Central memory CD8-positive, alpha-beta T cell (primary cell): ENCODE results near the gene SMAD4.
"Not testable (repeated sequence)": the region's sequence is repeated elsewhere in the genome, so short reads cannot be mapped to it uniquely, and the experiment has no call there.

ENCODE experiments used
- ATAC-seq: fragments of 150-1000 bp; cut with Tn5 transposase; replicated peaks from 2 replicates; pipeline ENCODE4 v1.10.0; 2022; ENCODE audit warnings: mild to moderate bottlenecking, moderate FRiP score, moderate number of reproducible peaks; ENCODE audit not compliant: poor library complexity, severe bottlenecking; ENCODE audit errors: extremely low read depth
- DNase-seq, 2 donors: peaks; one replicate each; pipeline ENCODE4 v3.0.0; 2021; ENCODE audit warnings: low spot score in 2 of 2
- H3K27ac Mint-ChIP-seq: one replicate; pipeline ENCODE4 v1.8.0; 2022; ENCODE audit warnings: low read depth, mild to moderate bottlenecking, moderate library complexity, mixed read lengths
- H3K27me3 Mint-ChIP-seq: one replicate; pipeline ENCODE4 v1.8.0; 2022; ENCODE audit warnings: mixed read lengths
- H3K36me3 Mint-ChIP-seq: one replicate; pipeline ENCODE4 v1.8.0; 2022; ENCODE audit warnings: mild to moderate bottlenecking, moderate library complexity, mixed read lengths; ENCODE audit not compliant: insufficient read depth
- H3K4me1 Mint-ChIP-seq: one replicate; pipeline ENCODE4 v1.8.0; 2022; ENCODE audit warnings: mixed read lengths
- H3K4me3 Mint-ChIP-seq: one replicate; pipeline ENCODE4 v1.8.0; 2022; ENCODE audit warnings: mild to moderate bottlenecking, moderate library complexity, mixed read lengths
- H3K9me3 Mint-ChIP-seq: one replicate; pipeline ENCODE4 v1.8.0; 2022; ENCODE audit warnings: mixed read lengths

Gene SMAD4

DNA sequence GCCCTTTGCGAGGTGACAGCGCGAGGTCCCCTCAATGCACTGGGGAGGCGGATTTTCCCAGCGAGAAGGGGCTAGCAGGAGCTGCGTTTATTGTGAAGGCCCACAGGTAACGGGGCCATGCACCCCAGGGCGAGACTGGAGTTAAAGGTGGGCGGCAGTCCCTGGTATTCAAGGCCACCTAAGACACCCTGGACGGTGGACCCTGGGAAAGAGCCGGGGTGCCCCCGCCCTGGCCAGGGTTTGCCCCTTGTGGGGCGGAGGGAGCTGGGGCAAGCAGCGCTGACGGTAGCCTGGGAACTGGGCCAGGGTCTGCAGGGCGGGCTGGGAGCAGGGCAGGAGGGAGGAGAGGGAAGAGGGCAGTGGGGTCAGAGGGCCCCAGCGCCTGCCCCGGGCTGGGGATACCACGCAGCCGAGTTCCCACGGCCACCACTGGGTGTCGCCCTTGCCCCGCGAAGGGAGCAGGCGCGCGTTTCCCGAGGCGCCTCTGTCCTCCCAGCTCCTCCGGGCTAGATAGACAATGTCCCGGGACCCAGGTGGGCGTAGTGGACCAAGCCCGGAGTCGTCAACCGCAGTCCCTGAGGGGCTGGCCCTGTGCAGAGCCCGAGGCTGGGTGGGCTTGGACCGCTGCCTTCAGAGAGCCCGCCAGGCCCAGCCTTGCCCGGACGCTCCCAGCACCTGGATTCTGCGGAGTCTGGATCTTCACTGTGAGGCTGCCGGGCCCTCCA lies 80.2 kb downstream of the SMAD4 start:
- Mint-ChIP-seq H3K36me3 (no peaks in the 10 kb centered on the region), H3K9me3 (no peaks in the 10 kb centered on the region), H3K27me3 (no peaks in the 10 kb centered on the region), H3K27ac (no peak overlapping the region), H3K4me1 (peaks cover 9% of the 10 kb centered on the region), H3K4me3 (no peak overlapping the region)
- DNase-seq, result peak; percentile 37 to 65
- peak; percentile 46 for ATAC-seq

DNA sequence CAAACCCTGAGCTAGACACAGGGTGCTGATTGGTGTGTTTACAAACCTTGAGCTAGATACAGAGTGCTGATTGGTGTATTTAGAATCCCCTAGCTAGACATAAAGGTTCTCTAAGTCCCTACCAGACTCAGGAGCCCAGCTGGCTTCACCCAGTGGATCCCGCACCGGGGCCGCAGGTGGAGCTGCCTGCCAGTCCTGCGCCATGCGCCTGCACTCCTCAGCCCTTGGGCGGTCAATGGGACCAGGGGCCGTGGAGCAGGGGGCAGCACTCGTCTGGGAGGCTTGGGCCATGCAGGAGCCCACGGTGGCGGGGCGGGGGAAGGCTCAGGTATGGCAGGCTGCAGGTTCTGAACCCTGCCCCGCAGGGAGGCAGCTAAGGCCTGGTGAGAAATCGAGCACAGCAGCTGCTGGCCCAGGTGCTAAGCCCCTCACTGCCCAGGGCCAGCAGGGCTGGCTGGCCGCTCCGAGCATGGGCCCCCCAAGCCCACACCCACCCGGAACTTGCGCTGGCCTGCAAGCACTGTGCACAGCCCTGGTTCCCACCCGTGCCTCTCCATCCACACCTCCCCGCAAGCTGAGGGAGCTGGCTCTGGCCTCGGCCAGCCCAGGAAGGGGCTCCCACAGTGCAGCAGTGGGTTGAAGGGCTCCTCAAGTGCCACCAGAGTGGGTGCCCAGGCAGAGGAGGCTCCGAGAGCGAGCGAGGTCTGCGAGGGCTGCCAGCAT lies 81.8 kb downstream of the SMAD4 start:
- H3K27ac Mint-ChIP-seq, H3K4me3 Mint-ChIP-seq, H3K4me1 Mint-ChIP-seq, ATAC-seq, H3K9me3 Mint-ChIP-seq, H3K36me3 Mint-ChIP-seq, DNase-seq, H3K27me3 Mint-ChIP-seq: not testable (repeated sequence)

DNA sequence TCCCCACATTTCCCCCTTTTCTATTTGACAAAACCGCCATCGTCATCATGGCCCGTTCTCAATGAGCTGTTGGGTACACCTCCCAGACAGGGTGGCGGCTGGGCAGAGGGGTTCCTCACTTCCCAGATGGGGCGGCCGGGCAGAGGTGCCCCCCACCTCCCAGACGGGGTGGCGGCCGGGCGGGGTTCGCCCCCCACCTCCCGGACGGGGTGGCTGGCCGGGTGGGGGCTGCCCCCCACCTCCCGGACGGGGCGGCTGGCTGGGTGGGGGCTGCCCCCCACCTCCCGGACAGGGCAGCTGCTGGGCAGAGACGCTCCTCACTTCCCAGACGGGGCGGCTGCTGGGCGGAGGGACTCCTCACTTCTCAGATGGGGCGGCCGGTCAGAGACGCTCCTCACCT lies 87.0 kb downstream of the SMAD4 start:
- H3K36me3 Mint-ChIP-seq, H3K4me3 Mint-ChIP-seq, H3K9me3 Mint-ChIP-seq, ATAC-seq, H3K27me3 Mint-ChIP-seq, H3K27ac Mint-ChIP-seq, H3K4me1 Mint-ChIP-seq, DNase-seq: not testable (repeated sequence)

DNA sequence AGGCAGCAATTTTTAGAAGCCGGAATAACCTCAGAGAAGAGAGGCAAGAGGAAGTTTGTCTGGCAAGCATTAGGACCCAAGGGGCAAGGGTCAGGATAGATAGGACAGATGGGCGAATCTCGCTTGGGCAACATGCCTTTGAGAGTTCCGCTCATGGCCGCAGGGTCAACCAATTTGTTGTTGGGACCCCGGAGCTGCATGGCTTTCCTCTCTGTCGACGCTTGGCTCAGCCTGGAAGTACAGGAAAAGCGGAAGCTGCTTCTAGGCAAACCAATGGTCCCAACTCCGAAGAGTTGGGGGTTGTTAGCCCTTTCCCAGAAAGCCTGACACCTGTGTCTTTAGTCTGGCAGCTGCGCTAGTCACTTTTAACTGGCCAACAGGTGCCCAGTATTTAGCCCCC lies 89.5 kb downstream of the SMAD4 start:
- not testable (repeated sequence) for H3K27ac Mint-ChIP-seq, H3K4me1 Mint-ChIP-seq, ATAC-seq, H3K4me3 Mint-ChIP-seq, H3K36me3 Mint-ChIP-seq, DNase-seq, H3K9me3 Mint-ChIP-seq
- H3K27me3 Mint-ChIP-seq, result peaks cover 11% of the 10 kb centered on the region

DNA sequence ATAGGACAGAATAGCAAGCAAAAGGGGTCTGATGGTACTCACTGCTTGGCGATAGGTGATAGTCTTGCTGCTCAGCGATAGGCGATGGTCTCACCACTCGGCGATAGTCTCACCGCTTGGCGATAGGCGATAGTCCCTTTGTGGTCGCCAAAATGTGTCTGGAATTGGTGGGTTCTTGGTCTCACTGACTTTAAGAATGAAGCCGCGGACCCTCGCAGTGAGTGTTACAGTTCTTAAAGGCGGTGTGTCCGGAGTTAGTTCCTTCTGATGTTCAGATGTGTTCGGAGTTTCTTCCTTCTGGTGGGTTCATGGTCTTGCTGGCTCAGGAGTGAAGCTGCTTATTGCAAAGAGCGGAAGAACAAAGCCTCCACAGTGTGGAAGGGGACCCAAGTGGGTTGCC lies 90.0 kb downstream of the SMAD4 start:
- DNase-seq, ATAC-seq, H3K4me3 Mint-ChIP-seq, H3K36me3 Mint-ChIP-seq, H3K27ac Mint-ChIP-seq, H3K9me3 Mint-ChIP-seq, H3K4me1 Mint-ChIP-seq: not testable (repeated sequence)
- H3K27me3 Mint-ChIP-seq, result peaks cover 11% of the 10 kb centered on the region

GRCh38 chr18:51120809-51121596 lies 91.0 kb downstream of the SMAD4 start:
- peaks cover 11% of the 10 kb centered on the region for H3K27me3 Mint-ChIP-seq

GRCh38 chr18:51121597-51121857 lies 91.5 kb downstream of the SMAD4 start:
- Mint-ChIP-seq H3K4me1 (no peaks in the 10 kb centered on the region), H3K27me3 (peaks cover 11% of the 10 kb centered on the region), H3K4me3 (no peak overlapping the region), H3K27ac (no peak overlapping the region), H3K9me3 (no peaks in the 10 kb centered on the region), H3K36me3 (peaks cover 2% of the 10 kb centered on the region)
- DNase-seq (no peak), ATAC-seq (no peak)

More at GRCh38 chr18:51120809-51121596, 91.0 kb downstream of the SMAD4 start:
- no peak for DNase-seq
- Mint-ChIP-seq H3K9me3 (no peaks in the 10 kb centered on the region), H3K4me3 (no peak overlapping the region), H3K4me1 (no peaks in the 10 kb centered on the region), H3K27ac (no peak overlapping the region), H3K36me3 (peaks cover 2% of the 10 kb centered on the region)
- ATAC-seq, result no peak

- H3K36me3 Mint-ChIP-seq, result peaks cover 2% of the 10 kb centered on the region
- H3K9me3 Mint-ChIP-seq, result no peaks in the 10 kb centered on the region
- no peak overlapping the region for H3K27ac Mint-ChIP-seq
- H3K4me1 Mint-ChIP-seq, result no peaks in the 10 kb centered on the region
- H3K4me3 Mint-ChIP-seq, result no peak overlapping the region
- ATAC-seq, result no peak
- DNase-seq, result no peak
- H3K27me3 Mint-ChIP-seq, result peaks cover 11% of the 10 kb centered on the region
These were observed 92.4 kb downstream of the SMAD4 start for GRCh38 chr18:51122266-51123045.

DNA sequence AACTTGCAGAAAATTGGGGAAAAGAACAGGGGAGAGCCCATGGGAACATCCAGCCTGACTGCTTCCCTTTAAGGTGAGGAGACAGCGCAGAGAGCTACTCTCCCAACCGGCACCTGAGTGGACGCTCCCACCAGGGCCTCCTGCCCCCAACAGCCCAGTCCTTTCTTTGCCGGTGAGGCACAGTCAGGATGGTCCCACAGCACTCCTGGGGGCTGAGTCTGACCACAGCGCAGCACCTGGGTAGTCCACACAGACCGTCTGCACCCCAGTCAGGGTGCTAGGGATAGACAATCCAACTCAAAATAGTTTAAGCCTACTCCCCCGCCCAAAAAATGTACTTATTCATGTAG lies 93.0 kb downstream of the SMAD4 start:
- H3K36me3 Mint-ChIP-seq, result peaks cover 2% of the 10 kb centered on the region
- peaks cover 11% of the 10 kb centered on the region for H3K27me3 Mint-ChIP-seq
- DNase-seq (no peak), ATAC-seq (no peak)
- H3K9me3 Mint-ChIP-seq, result no peaks in the 10 kb centered on the region
- H3K4me3 Mint-ChIP-seq, result no peak overlapping the region
- H3K4me1 Mint-ChIP-seq, result no peaks in the 10 kb centered on the region
- no peak overlapping the region for H3K27ac Mint-ChIP-seq

DNA sequence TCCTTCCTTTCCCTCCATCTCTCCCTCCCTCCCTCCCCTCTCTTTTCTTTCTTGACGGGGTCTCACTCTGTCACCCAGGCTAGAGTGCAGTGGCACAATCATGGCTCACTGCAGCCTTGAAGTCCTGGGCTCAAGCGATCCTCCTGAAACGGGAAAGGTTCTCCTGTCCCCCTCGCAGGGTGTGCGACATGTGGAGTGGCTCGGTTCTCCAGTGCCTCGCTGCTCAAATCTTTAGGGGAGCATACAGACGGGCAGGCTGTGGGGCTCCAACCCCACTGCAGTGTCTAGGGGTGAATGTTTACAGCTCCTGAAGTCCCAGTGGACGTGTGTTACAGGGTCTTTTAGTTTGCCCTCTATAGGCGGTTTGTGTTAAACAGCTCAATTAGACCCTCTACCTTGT lies 93.5 kb downstream of the SMAD4 start:
- H3K4me1 Mint-ChIP-seq, result no peaks in the 10 kb centered on the region
- no peaks in the 10 kb centered on the region for H3K9me3 Mint-ChIP-seq
- DNase-seq (no peak), ATAC-seq (no peak)
- no peak overlapping the region for H3K27ac Mint-ChIP-seq
- no peak overlapping the region for H3K4me3 Mint-ChIP-seq
- peaks cover 11% of the 10 kb centered on the region for H3K27me3 Mint-ChIP-seq
- H3K36me3 Mint-ChIP-seq, result peaks cover 2% of the 10 kb centered on the region

- H3K9me3 Mint-ChIP-seq, result no peaks in the 10 kb centered on the region
- DNase-seq (no peak), ATAC-seq (no peak)
- no peak overlapping the region for H3K27ac Mint-ChIP-seq
- peaks cover 11% of the 10 kb centered on the region for H3K27me3 Mint-ChIP-seq
- no peaks in the 10 kb centered on the region for H3K4me1 Mint-ChIP-seq
- H3K4me3 Mint-ChIP-seq, result no peak overlapping the region
- H3K36me3 Mint-ChIP-seq, result peaks cover 2% of the 10 kb centered on the region
These were observed 94.0 kb downstream of the SMAD4 start for GRCh38 chr18:51123936-51124486.

DNA sequence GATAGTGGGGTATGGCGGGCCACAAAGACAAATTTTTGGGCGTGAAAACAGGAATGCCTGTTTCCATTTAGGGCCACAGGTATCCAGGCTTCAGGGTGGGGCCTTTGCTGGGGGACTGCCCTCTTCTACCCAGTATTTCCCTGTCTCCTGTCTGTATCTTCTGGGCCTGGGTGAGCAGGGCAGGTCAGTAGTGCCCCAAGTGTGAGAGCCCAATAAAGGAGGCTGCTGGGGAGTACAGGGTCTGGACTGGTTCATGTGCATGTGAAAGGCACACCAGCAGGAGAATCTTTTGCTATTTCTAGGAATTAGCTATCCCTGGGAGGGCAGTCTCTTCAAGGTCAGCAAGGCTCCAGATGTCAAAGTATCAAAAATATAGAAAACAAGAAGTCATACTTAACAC lies 96.0 kb downstream of the SMAD4 start:
- DNase-seq (no peak), ATAC-seq (no peak)
- no peak overlapping the region for H3K4me3 Mint-ChIP-seq
- H3K27me3 Mint-ChIP-seq, result peaks cover 11% of the 10 kb centered on the region
- no peak overlapping the region for H3K27ac Mint-ChIP-seq
- H3K4me1 Mint-ChIP-seq, result no peaks in the 10 kb centered on the region
- H3K36me3 Mint-ChIP-seq, result peaks cover 2% of the 10 kb centered on the region
- H3K9me3 Mint-ChIP-seq, result no peaks in the 10 kb centered on the region
